HG03575 (cell line): ENCODE measurements around the gene PTPN2.
A peak's percentile ranks its signal among the peaks of the same experiment; 100 is the strongest.

Experiments used
- ATAC-seq: cut with Tn5 transposase; IDR thresholded peaks from one replicate; pipeline ENCODE4 v1.9.1; 2021; ENCODE audit not compliant: unreplicated experiment, insufficient number of reproducible peaks, low FRiP score; ENCODE audit errors: extremely low read depth

Gene PTPN2

GRCh38 chr18:12839057-12839525 is 44.9 kb downstream of the PTPN2 start:
- ATAC-seq = peak; percentile 15

GRCh38 chr18:12838178-12838634 is 45.8 kb downstream of the PTPN2 start:
- no peak for ATAC-seq

- no peak for ATAC-seq
Measured at GRCh38 chr18:12837747-12838146, 46.3 kb downstream of the PTPN2 start.

- ATAC-seq = no peak
Measured at GRCh38 chr18:12836551-12836950, 47.5 kb downstream of the PTPN2 start.

GRCh38 chr18:12828116-12829051 is 55.7 kb downstream of the PTPN2 start:
- no peak for ATAC-seq

- ATAC-seq = no peak
Measured at GRCh38 chr18:12827588-12827987, 56.4 kb downstream of the PTPN2 start.

- ATAC-seq = no peak
Measured at GRCh38 chr18:12825230-12825629, 58.8 kb downstream of the PTPN2 start.

GRCh38 chr18:12823892-12824291 is 60.1 kb downstream of the PTPN2 start:
- no peak for ATAC-seq

GRCh38 chr18:12821408-12821807 is 62.6 kb downstream of the PTPN2 start:
- no peak for ATAC-seq

GRCh38 chr18:12820506-12820905 is 63.5 kb downstream of the PTPN2 start:
- no peak for ATAC-seq

GRCh38 chr18:12819841-12820240 is 64.2 kb downstream of the PTPN2 start:
- no peak for ATAC-seq

GRCh38 chr18:12819322-12819721 is 64.7 kb downstream of the PTPN2 start:
- ATAC-seq = no peak

GRCh38 chr18:12818243-12818642 is 65.8 kb downstream of the PTPN2 start:
- no peak for ATAC-seq

- no peak for ATAC-seq
Measured at GRCh38 chr18:12816451-12816850, 67.6 kb downstream of the PTPN2 start.

- ATAC-seq = no peak
Measured at GRCh38 chr18:12811191-12811950, 72.7 kb downstream of the PTPN2 start.

GRCh38 chr18:12803069-12803936 is 80.7 kb downstream of the PTPN2 start:
- no peak for ATAC-seq

GRCh38 chr18:12802538-12802937 is 81.5 kb downstream of the PTPN2 start:
- no peak for ATAC-seq

GRCh38 chr18:12796448-12796847 is 87.6 kb downstream of the PTPN2 start:
- ATAC-seq = no peak

GRCh38 chr18:12791610-12792009 is 92.4 kb downstream of the PTPN2 start:
- ATAC-seq = no peak
